GM18502 (cell line): ENCODE results near the gene HIC2.
"Not testable (repeated sequence)": the region's sequence is repeated elsewhere in the genome, so short reads cannot be mapped to it uniquely, and the experiment has no call there.

Source experiments
- ATAC-seq: cut with Tn5 transposase; IDR thresholded peaks from one replicate; pipeline ENCODE4 v1.9.1; 2021; ENCODE audit warnings: mild to moderate bottlenecking; ENCODE audit not compliant: unreplicated experiment, poor library complexity

HIC2 gene

DNA sequence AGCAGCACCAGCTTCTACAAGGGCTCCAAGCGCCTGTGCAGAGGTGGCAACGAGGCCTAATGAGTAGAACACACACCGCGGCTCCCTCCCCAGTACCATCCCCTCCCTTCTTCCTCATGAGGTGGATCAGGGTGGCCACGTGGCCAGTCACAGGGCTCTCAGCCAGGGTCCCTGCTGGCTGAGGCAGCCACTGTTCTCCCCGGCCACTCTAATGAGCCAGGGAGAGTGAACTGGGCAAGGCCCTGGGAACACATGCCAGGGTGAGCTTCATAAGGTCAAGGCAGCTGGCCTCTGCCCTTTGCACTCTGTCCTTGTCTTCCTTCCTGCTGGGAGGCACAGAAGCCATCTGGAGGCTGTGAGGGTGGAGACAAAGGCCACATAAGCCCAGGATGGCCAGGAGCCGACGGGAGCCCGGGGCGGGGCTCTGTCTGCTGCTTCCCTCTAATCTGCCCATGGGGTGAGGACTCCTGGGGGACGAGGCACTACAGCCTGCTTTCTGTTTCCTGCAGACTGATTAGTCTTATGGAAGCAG lies 72.0 kb downstream of the HIC2 start:
- ATAC-seq: not testable (repeated sequence)

DNA sequence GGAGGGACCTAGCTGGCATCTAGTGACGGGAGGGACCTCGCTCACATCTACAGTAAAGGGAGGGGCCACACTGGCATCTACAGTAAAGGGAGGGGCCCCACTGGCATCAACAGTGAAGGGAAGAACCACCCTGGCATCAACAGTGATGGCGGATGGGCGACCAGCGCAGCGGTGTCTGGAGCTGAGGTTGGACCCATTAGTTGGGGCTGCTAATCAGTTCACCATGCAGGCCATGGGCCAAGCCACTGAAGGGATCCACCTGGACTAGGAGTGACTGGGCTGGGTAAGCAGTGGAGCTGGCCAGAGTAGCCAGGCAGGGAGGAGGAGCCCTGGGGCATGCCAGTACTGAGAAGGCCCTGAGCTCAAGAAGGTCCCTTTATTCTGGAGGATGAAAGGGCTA lies 73.4 kb downstream of the HIC2 start:
- not testable (repeated sequence) for ATAC-seq

DNA sequence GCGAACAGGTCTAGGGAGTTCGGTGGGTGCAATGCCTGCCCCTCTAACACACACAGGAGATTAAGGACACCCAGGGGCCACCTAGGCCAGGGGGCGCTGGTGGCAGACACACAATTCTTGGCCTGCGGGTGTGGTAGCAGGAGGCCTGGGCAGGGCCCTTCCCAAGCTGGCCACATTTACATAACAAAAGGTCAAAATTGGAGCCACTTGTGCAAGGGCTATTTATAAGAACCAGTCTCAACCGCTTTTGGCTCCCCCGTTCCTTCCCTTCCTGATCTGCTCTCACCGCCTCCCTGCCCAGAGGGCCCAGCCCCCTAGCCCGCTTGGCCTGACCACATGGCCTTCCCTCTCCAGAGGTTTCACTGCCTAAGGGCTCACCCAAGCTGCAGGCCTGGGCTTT lies 75.1 kb downstream of the HIC2 start:
- ATAC-seq: not testable (repeated sequence)

DNA sequence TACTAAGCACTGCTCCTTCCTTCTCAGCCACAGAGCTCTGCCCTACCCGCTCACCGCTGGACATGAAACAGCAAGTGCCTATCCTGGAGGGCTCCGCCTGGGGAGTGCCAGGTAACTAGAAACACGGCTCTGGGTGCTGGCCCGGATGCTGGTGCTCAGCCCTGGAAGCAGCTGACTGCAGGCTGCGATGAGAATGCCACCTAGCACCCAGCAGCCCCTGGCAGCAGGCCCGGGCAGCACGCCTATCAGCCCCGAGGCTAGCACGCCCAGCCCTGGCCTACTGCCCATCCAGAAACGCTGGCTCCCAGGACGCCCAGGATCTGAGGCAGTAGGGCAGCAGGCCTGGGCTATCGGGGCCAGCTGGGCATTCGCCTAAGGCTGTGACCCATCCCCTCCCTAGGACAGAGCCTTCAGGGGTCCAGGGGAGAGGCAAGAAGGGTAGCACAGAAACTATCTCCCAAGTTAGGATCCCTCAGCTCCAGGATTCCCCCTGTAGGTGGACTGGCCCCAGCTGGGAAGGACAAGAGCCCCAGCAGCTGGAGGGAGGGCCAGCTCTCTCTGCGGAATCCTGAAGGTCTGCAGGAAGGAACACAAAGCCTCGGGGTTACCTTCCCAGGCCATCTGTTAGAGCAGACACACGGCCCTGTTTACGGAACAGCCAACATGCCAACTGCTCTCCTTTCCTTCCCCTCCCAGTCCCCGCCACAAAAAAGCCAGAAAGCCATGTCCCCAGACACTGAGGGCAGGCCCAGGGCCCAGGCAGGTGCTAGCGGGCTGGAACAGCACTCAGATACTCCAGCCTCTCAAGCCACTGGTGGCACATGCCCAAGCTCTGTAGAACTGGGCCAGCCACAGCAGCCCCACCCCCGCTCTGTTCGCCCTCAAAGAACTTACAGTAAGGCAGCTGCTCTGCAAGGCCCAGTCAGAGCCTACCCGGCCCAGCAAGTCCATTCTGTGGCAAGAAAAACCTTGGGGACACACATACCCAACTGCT lies 76.9 kb downstream of the HIC2 start:
- ATAC-seq: not testable (repeated sequence)

DNA sequence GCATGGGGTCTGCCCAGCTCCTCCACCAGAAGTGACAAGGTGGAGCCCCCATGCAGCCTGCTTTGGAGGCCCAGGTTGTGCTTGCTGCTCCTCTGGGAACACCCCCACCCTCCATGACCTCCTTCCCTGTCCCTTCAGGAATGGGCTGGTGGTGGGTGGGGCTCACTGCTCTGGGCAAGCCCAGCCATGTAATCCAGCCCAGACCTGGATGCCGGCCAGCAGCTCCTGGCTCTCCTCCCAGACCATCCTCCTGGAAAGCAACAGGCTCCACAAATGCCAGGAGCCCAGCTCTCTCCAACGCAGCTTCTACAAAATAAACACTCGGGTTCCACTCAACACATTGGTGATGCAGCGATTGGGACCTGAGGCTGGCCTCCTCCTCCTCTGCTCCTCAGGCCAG lies 80.8 kb downstream of the HIC2 start:
- ATAC-seq: not testable (repeated sequence)

DNA sequence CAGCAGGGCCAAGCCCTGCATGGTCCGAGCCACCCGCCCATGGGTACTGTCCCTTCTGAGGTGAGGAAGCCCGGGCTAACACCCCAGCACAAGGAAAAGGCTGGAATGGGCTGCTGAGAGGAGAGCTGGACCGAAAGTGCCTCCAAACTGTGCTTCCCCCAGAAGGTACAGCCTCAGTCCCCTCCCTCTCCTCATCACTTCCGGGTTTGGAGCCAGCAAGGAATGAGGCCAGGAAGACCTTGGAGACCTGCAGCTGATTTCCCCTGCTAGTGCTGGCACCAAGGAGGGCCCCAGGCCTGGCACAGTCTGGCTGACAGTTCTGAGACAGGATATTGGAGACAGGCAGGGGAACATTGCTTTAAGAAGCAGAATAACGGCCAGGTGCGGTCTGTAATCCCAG lies 81.3 kb downstream of the HIC2 start:
- ATAC-seq: not testable (repeated sequence)

DNA sequence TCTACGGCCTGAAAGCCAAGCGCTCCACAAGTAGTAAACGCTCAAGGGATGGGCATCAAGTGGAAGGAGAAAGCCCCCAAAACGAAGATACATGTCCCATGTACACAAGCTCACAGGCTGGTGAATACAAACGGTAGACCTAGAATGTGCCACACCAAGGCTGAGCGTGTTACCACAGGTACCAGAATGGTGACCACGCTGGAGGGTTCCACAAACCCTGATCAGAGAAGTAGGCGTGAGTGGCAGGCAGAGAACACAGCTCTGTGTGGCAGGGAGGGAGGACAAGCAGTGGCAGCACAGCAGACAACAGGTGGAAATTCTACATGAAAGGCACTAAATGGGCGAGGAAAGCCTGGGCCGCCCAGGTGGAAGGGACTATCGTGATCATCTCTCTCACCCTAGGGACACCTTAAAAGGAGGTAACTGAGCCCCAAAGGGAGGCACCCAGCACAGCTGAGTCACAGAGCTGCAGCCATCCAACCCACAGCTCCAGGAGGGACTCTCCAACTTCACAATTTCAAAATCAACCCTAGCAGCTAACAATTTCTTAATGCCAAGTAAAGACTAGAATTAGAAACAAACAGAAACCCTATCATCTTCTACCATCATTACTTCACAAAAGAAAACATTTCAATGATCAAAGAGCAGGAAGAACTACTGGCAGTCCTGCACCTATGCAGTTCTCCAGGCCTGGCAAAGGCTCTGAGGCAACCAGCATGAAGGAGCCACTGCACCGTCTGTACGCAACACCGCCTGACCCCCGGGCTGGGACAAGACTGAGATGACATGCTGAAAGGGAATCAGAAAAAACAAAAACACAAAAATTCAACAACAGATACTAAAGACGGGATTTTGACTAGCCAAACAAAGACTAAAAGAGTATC lies 82.7 kb downstream of the HIC2 start:
- not testable (repeated sequence) for ATAC-seq
